WTC11 (cell line): ENCODE data around the gene COL4A2. TPM values are rescaled to one million over a fixed set of nuclear protein-coding genes. Genes with fewer than 3 reads are reported as not detected.

Experiments
- ATAC-seq: fragments of 200-7000 bp; cut with Tn5 transposase; 2 replicates; pipeline ENCODE4 v1.10.0; 2021; ENCODE audit warnings: mild to moderate bottlenecking, moderate library complexity
- CTCF ChIA-PET: fragments of 300-600 bp; sonication (Branson Sonifier 250); formaldehyde crosslinking; loops from one replicate; lab custom pipeline; 2021; ENCODE audit warnings: antibody characterized with exemption; lab: Charles Lee
- POLR2A ChIA-PET: fragments of 350-600 bp; sonication (Branson Sonifier 250); formaldehyde crosslinking; loops from one replicate; lab custom pipeline; 2021; ENCODE audit warnings: antibody characterized with exemption; lab: Charles Lee
- DNase-seq: peaks from one replicate; pipeline ENCODE4 v3.0.0; 2021; ENCODE audit warnings: low spot score
- H3K27ac Mint-ChIP-seq: 2 replicates; pipeline ENCODE4 v1.8.0; 2021; ENCODE audit warnings: mixed read lengths
- H3K27me3 Mint-ChIP-seq: 2 replicates; pipeline ENCODE4 v1.8.0; 2021; ENCODE audit warnings: low read depth, mild to moderate bottlenecking, moderate library complexity, mixed read lengths
- H3K36me3 Mint-ChIP-seq: 2 replicates; pipeline ENCODE4 v1.8.0; 2021; ENCODE audit warnings: mixed read lengths
- H3K4me1 Mint-ChIP-seq: 2 replicates; pipeline ENCODE4 v1.8.0; 2022; ENCODE audit warnings: mixed read lengths
- H3K4me3 Mint-ChIP-seq: 2 replicates; pipeline ENCODE4 v1.8.0; 2021; ENCODE audit warnings: mild to moderate bottlenecking, moderate library complexity, mixed read lengths
- H3K9me3 Mint-ChIP-seq: 2 replicates; pipeline ENCODE4 v1.8.0; 2021; ENCODE audit warnings: mixed read lengths
- AR ChIP-seq: fragments of 250-450 bp; sonication (Bioruptor Pico); IDR thresholded peaks from 2 replicates; pipeline ENCODE4 v1.9.0; 2021; ENCODE audit warnings: mild to moderate bottlenecking
- ATF1 ChIP-seq: sonication (generic); formaldehyde crosslinking; IDR thresholded peaks from 2 replicates; pipeline ENCODE4 v1.8.1; 2023; ENCODE audit warnings: mild to moderate bottlenecking, moderate library complexity, missing genetic modification reagents
- CBFB ChIP-seq: sonication (generic); formaldehyde crosslinking; IDR thresholded peaks from 2 replicates; pipeline ENCODE4 v1.8.1; 2022; ENCODE audit warnings: mild to moderate bottlenecking, low read depth, missing genetic modification reagents
- ELF4 ChIP-seq: sonication (generic); formaldehyde crosslinking; IDR thresholded peaks from 2 replicates; pipeline ENCODE4 v1.8.1; 2022; ENCODE audit warnings: low read depth, mild to moderate bottlenecking, moderate library complexity, missing genetic modification reagents
- HMGXB4 ChIP-seq: sonication (generic); formaldehyde crosslinking; IDR thresholded peaks from 2 replicates; pipeline ENCODE4 v1.8.1; 2023; ENCODE audit warnings: mild to moderate bottlenecking, moderate library complexity, missing genetic modification reagents
- OVOL2 ChIP-seq: fragments of 250-450 bp; sonication (Bioruptor Pico); IDR thresholded peaks from 2 replicates; pipeline ENCODE4 v1.9.0; 2021; ENCODE audit warnings: mild to moderate bottlenecking, borderline replicate concordance
- PREB ChIP-seq: sonication (generic); formaldehyde crosslinking; IDR thresholded peaks from 2 replicates; pipeline ENCODE4 v1.8.1; 2022; ENCODE audit warnings: mild to moderate bottlenecking, missing genetic modification reagents, moderate library complexity, borderline replicate concordance
- PRRX2 ChIP-seq: fragments of 250-450 bp; sonication (Bioruptor Pico); IDR thresholded peaks from 2 replicates; pipeline ENCODE4 v1.8.0; 2021; ENCODE audit warnings: mild to moderate bottlenecking
- TCF7 ChIP-seq: sonication (generic); formaldehyde crosslinking; IDR thresholded peaks from 2 replicates; pipeline ENCODE4 v1.8.0; 2022; ENCODE audit warnings: mild to moderate bottlenecking, low read depth, missing genetic modification reagents, moderate library complexity
- USF2 ChIP-seq: sonication (generic); formaldehyde crosslinking; IDR thresholded peaks from 2 replicates; pipeline ENCODE4 v1.8.1; 2023; ENCODE audit warnings: mild to moderate bottlenecking, missing genetic modification reagents, moderate library complexity
- ZNF423 ChIP-seq: fragments of 250-450 bp; sonication (Bioruptor Pico); IDR thresholded peaks from 2 replicates; pipeline ENCODE4 v2.1.2; 2022; ENCODE audit warnings: mild to moderate bottlenecking, moderate library complexity
- ZNF425 ChIP-seq: fragments of 250-450 bp; sonication (Bioruptor Pico); conservative IDR thresholded peaks from 2 replicates; pipeline ENCODE4 v1.9.0; 2021; ENCODE audit warnings: mild to moderate bottlenecking
- total RNA-seq: library from RNA; stranded (reverse); gene quantifications from 3 replicates; pipeline ENCODE4 v1.2.3, GENCODE V29; 2021
- TF ChIP-seq, protein P1 (sequence below): sonication (generic); formaldehyde crosslinking; IDR thresholded peaks from 2 replicates; pipeline ENCODE4 v1.8.1; 2023; ENCODE audit warnings: mild to moderate bottlenecking, missing genetic modification reagents

COL4A2 gene
- total RNA-seq, 1 experiment from 2014 or later, result 109 TPM

GRCh38 chr13:110559986-110560385, 252.9 kb downstream of the COL4A2 start:
- peaks cover 5% of the 10 kb centered on the region for H3K9me3 Mint-ChIP-seq
- H3K27me3 Mint-ChIP-seq, result peaks cover 15% of the 10 kb centered on the region
- ChIA-PET CTCF (interaction anchor here (2.1 kb wide), 1 partner anchor 104 kb away, joined by 6 read pairs; no protein-coding TSS in a partner anchor), POLR2A (no interaction called here)
- DNase-seq, result no peak
- H3K4me3 Mint-ChIP-seq, result peak overlapping the region; percentile 92
- ATAC-seq, result no peak
- peaks cover 17% of the 10 kb centered on the region for H3K36me3 Mint-ChIP-seq
- TF ChIP-seq, protein P1, sequence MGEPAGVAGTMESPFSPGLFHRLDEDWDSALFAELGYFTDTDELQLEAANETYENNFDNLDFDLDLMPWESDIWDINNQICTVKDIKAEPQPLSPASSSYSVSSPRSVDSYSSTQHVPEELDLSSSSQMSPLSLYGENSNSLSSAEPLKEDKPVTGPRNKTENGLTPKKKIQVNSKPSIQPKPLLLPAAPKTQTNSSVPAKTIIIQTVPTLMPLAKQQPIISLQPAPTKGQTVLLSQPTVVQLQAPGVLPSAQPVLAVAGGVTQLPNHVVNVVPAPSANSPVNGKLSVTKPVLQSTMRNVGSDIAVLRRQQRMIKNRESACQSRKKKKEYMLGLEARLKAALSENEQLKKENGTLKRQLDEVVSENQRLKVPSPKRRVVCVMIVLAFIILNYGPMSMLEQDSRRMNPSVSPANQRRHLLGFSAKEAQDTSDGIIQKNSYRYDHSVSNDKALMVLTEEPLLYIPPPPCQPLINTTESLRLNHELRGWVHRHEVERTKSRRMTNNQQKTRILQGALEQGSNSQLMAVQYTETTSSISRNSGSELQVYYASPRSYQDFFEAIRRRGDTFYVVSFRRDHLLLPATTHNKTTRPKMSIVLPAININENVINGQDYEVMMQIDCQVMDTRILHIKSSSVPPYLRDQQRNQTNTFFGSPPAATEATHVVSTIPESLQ (CRISPR knock-in tag), result no peak
- TF ChIP-seq TCF7 (no peak), PRRX2 (CRISPR knock-in tag) (no peak), ATF1 (CRISPR knock-in tag) (no peak), CBFB (CRISPR knock-in tag) (no peak), USF2 (no peak), AR (CRISPR knock-in tag) (no peak), OVOL2 (CRISPR knock-in tag) (no peak), PREB (CRISPR knock-in tag) (no peak), ZNF423 (CRISPR knock-in tag) (no peak), ZNF425 (CRISPR knock-in tag) (no peak), ELF4 (CRISPR knock-in tag) (no peak), HMGXB4 (CRISPR knock-in tag) (no peak)
- H3K27ac Mint-ChIP-seq, result no peak overlapping the region
- peaks cover 47% of the 10 kb centered on the region for H3K4me1 Mint-ChIP-seq
